ENCODE results near the gene TAS2R8. TPM values are rescaled to one million over a fixed set of nuclear protein-coding genes. Genes with fewer than 3 reads are reported as not detected.
"Not testable (repeated sequence)": the region's sequence is repeated elsewhere in the genome, so short reads cannot be mapped to it uniquely, and the experiment has no call there.

Gene TAS2R8
- total RNA-seq, 1 experiment from 2014 or later = not detected

- Histone ChIP-seq H3K27ac (no peak within 1 kb of the TSS), H3K4me1 (replicated peaks) (no peaks in the 10 kb centered on the region), H3K9me3 (replicated peaks) (no peaks in the 10 kb centered on the region), H3K36me3 (no peaks in the 10 kb centered on the region), H3K27me3 (replicated peaks) (peaks cover 8% of the 10 kb centered on the region), H3K4me3 (no peak within 1 kb of the TSS)
- DNase-seq (ENCODE audit: low read depth in 1 of 2, low spot score in 2 of 2) = no peak
These were observed 4.5 kb downstream of the TAS2R8 start, which contains the start of gene TAS2R7 for GRCh38 chr12:10802587-10802986. Gene TAS2R7, minus strand, starts transcription at chr12:10802627. Its CDS starts 57 bp downstream, at chr12:10802570.

- H3K4me3 ChIP-seq = no peak overlapping the region
- H3K27ac ChIP-seq = no peak overlapping the region
- H3K4me1 ChIP-seq (replicated peaks) = no peaks in the 10 kb centered on the region
- no peaks in the 10 kb centered on the region for H3K36me3 ChIP-seq
- DNase-seq (ENCODE audit: low read depth in 1 of 2, low spot score in 2 of 2) = no peak
- H3K27me3 ChIP-seq (replicated peaks) = peaks cover 11% of the 10 kb centered on the region
- H3K9me3 ChIP-seq (replicated peaks) = no peaks in the 10 kb centered on the region
These were observed 5.3 kb downstream of the TAS2R8 start for GRCh38 chr12:10801741-10802140.

GRCh38 chr12:10794222-10794621 is 12.9 kb downstream of the TAS2R8 start:
- H3K36me3 ChIP-seq = no peaks in the 10 kb centered on the region
- no peaks in the 10 kb centered on the region for H3K9me3 ChIP-seq (replicated peaks)
- H3K4me1 ChIP-seq (replicated peaks) = no peaks in the 10 kb centered on the region
- H3K4me3 ChIP-seq = no peak overlapping the region
- no peak for DNase-seq (ENCODE audit: low read depth in 1 of 2, low spot score in 2 of 2)
- H3K27ac ChIP-seq = no peak overlapping the region
- 0 out of 2 replicates have a peak, but pooled peaks cover 3% of the 10 kb centered on the region for H3K27me3 ChIP-seq (replicated peaks)

GRCh38 chr12:10791769-10792168 is 15.3 kb downstream of the TAS2R8 start:
- not testable (repeated sequence) for H3K4me1 ChIP-seq (replicated peaks); H3K36me3 ChIP-seq; H3K27me3 ChIP-seq (replicated peaks); DNase-seq (ENCODE audit: low read depth in 1 of 2, low spot score in 2 of 2); H3K9me3 ChIP-seq (replicated peaks); H3K27ac ChIP-seq; H3K4me3 ChIP-seq

GRCh38 chr12:10783252-10783651 is 23.8 kb downstream of the TAS2R8 start:
- DNase-seq (ENCODE audit: low read depth in 1 of 2, low spot score in 2 of 2) = no peak
- no peaks in the 10 kb centered on the region for H3K9me3 ChIP-seq (replicated peaks)
- no peaks in the 10 kb centered on the region for H3K4me1 ChIP-seq (replicated peaks)
- no peak overlapping the region for H3K27ac ChIP-seq
- H3K4me3 ChIP-seq = no peak overlapping the region
- H3K36me3 ChIP-seq = no peaks in the 10 kb centered on the region
- peaks cover 13% of the 10 kb centered on the region for H3K27me3 ChIP-seq (replicated peaks)

- DNase-seq (ENCODE audit: low read depth in 1 of 2, low spot score in 2 of 2) = no peak
These were observed 28.0 kb downstream of the TAS2R8 start for GRCh38 chr12:10779103-10779502.

GRCh38 chr12:10771132-10771733 is 35.9 kb downstream of the TAS2R8 start:
- Histone ChIP-seq H3K4me3 (no peak overlapping the region), H3K27ac (no peak overlapping the region), H3K9me3 (replicated peaks) (no peaks in the 10 kb centered on the region), H3K36me3 (no peaks in the 10 kb centered on the region), H3K27me3 (replicated peaks) (peaks cover 36% of the 10 kb centered on the region), H3K4me1 (replicated peaks) (no peaks in the 10 kb centered on the region)
- no peak for DNase-seq (ENCODE audit: low read depth in 1 of 2, low spot score in 2 of 2)

More at GRCh38 chr12:10779103-10779502, 28.0 kb downstream of the TAS2R8 start:
- H3K9me3 ChIP-seq (replicated peaks) = no peaks in the 10 kb centered on the region
- H3K27me3 ChIP-seq (replicated peaks) = peaks cover 16% of the 10 kb centered on the region
- H3K27ac ChIP-seq = no peak overlapping the region
- H3K4me3 ChIP-seq = no peak overlapping the region
- no peaks in the 10 kb centered on the region for H3K36me3 ChIP-seq
- H3K4me1 ChIP-seq (replicated peaks) = no peaks in the 10 kb centered on the region

GRCh38 chr12:10759657-10760056 is 47.4 kb downstream of the TAS2R8 start:
- H3K27me3 ChIP-seq (replicated peaks) = peaks cover 14% of the 10 kb centered on the region; the same call in 1 of the 2 replicates

GRCh38 chr12:10756194-10756593 is 50.9 kb downstream of the TAS2R8 start:
- Histone ChIP-seq H3K9me3 (replicated peaks) (peaks cover 5% of the 10 kb centered on the region; the same call in 1 of the 2 replicates), H3K27me3 (replicated peaks) (peaks cover 10% of the 10 kb centered on the region; the same call in 1 of the 2 replicates), H3K27ac (no peak overlapping the region), H3K36me3 (no peaks in the 10 kb centered on the region), H3K4me1 (replicated peaks) (peaks cover 12% of the 10 kb centered on the region), H3K4me3 (no peak overlapping the region)
- no peak for DNase-seq (ENCODE audit: low read depth in 1 of 2, low spot score in 2 of 2)

More at GRCh38 chr12:10759657-10760056, 47.4 kb downstream of the TAS2R8 start:
- Histone ChIP-seq H3K36me3 (no peaks in the 10 kb centered on the region), H3K4me3 (no peak overlapping the region), H3K4me1 (replicated peaks) (no peaks in the 10 kb centered on the region), H3K9me3 (replicated peaks) (peaks cover 5% of the 10 kb centered on the region; the same call in 1 of the 2 replicates), H3K27ac (no peak overlapping the region)
- DNase-seq (ENCODE audit: low read depth in 1 of 2, low spot score in 2 of 2) = no peak

Other genes starting within 250 kb of the TAS2R8 start
- gene MAGOHB, start 193.7 kb downstream of the TAS2R8 start, total RNA-seq (2014; rRNA removed; shearing (Covaris generic)) = 51.6 and 97.2 TPM in 2 replicates
- gene STYK1, start 133.2 kb downstream of the TAS2R8 start, total RNA-seq (2014; rRNA removed; shearing (Covaris generic)) = 5.9 and 6.3 TPM in 2 replicates
- 95.2 and 104 TPM in 2 replicates for gene YBX3, start 84.0 kb downstream of the TAS2R8 start, total RNA-seq (2014; rRNA removed; shearing (Covaris generic))
- gene TAS2R7, start 4.7 kb downstream of the TAS2R8 start, total RNA-seq (2014; rRNA removed; shearing (Covaris generic)) = not detected in 2 replicates
- not detected in 2 replicates for gene TAS2R9, start 2.9 kb upstream of the TAS2R8 start, total RNA-seq (2014; rRNA removed; shearing (Covaris generic))
- 0.53 TPM in 1 of 2 replicates, not detected in the other for gene TAS2R10, start 19.1 kb upstream of the TAS2R8 start, total RNA-seq (2014; rRNA removed; shearing (Covaris generic))
- gene PRR4, start 42.2 kb upstream of the TAS2R8 start, total RNA-seq (2014; rRNA removed; shearing (Covaris generic)) = 1.6 TPM in 1 of 2 replicates, not detected in the other
- gene PRH1, start 77.0 kb upstream of the TAS2R8 start, total RNA-seq (2014; rRNA removed; shearing (Covaris generic)) = 6.9 and 9.4 TPM in 2 replicates
- 0.13 and 1.2 TPM in 2 replicates for gene TAS2R13, start 102.3 kb upstream of the TAS2R8 start, total RNA-seq (2014; rRNA removed; shearing (Covaris generic))
- gene PRH2, start 122.0 kb upstream of the TAS2R8 start, total RNA-seq (2014; rRNA removed; shearing (Covaris generic)) = not detected in 2 replicates
- gene TAS2R14, start 132.0 kb upstream of the TAS2R8 start, total RNA-seq (2014; rRNA removed; shearing (Covaris generic)) = 1.3 and 2.9 TPM in 2 replicates
- gene TAS2R50, start 179.6 kb upstream of the TAS2R8 start, total RNA-seq (2014; rRNA removed; shearing (Covaris generic)) = 0.84 TPM in 1 of 2 replicates, not detected in the other
- 1.1 TPM in 1 of 2 replicates, not detected in the other for gene TAS2R20, start 191.0 kb upstream of the TAS2R8 start, total RNA-seq (2014; rRNA removed; shearing (Covaris generic))
- 0.34 and 1.9 TPM in 2 replicates for gene TAS2R19, start 215.3 kb upstream of the TAS2R8 start, total RNA-seq (2014; rRNA removed; shearing (Covaris generic))
- 1.5 TPM in 1 of 2 replicates, not detected in the other for gene TAS2R31, start 224.1 kb upstream of the TAS2R8 start, total RNA-seq (2014; rRNA removed; shearing (Covaris generic))